GM10266 (cell line): Measurements from ENCODE around the gene PDCD1LG2.

Experiments used
- DNase-seq: peaks from one replicate; pipeline ENCODE4 v3.0.0; 2012; ENCODE audit errors: extremely low spot score
- TF ChIP-seq, protein P1 (sequence below): IDR thresholded peaks from 2 replicates; pipeline ENCODE4 v1.5.1; 2012; ENCODE audit warnings: mild to moderate bottlenecking, low read depth; ENCODE audit not compliant: control insufficient read depth, insufficient read depth; ENCODE audit errors: missing control alignments

The PDCD1LG2 gene

DNA sequence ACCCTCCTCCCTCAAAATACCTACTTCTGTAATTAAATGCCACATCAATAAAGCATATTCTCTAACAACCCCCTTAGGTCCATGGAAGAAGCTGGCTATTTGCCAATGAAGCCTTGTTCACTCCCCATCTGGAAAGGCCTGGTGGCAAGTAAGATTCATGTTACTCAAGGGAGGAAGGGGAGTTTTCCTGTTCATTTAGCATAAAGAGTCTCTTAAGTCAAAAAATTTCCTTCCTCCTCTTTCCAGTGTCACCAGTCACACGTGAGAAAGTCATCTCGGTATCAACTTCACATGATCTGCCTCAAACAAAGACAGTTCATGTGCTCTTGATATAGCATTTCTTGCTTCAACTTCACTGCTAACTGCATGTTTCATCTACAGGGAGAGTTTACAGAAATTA is 85.8 kb downstream of the PDCD1LG2 start:
- DNase-seq = no peak
- TF ChIP-seq, protein P1, sequence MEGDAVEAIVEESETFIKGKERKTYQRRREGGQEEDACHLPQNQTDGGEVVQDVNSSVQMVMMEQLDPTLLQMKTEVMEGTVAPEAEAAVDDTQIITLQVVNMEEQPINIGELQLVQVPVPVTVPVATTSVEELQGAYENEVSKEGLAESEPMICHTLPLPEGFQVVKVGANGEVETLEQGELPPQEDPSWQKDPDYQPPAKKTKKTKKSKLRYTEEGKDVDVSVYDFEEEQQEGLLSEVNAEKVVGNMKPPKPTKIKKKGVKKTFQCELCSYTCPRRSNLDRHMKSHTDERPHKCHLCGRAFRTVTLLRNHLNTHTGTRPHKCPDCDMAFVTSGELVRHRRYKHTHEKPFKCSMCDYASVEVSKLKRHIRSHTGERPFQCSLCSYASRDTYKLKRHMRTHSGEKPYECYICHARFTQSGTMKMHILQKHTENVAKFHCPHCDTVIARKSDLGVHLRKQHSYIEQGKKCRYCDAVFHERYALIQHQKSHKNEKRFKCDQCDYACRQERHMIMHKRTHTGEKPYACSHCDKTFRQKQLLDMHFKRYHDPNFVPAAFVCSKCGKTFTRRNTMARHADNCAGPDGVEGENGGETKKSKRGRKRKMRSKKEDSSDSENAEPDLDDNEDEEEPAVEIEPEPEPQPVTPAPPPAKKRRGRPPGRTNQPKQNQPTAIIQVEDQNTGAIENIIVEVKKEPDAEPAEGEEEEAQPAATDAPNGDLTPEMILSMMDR = no peak

DNA sequence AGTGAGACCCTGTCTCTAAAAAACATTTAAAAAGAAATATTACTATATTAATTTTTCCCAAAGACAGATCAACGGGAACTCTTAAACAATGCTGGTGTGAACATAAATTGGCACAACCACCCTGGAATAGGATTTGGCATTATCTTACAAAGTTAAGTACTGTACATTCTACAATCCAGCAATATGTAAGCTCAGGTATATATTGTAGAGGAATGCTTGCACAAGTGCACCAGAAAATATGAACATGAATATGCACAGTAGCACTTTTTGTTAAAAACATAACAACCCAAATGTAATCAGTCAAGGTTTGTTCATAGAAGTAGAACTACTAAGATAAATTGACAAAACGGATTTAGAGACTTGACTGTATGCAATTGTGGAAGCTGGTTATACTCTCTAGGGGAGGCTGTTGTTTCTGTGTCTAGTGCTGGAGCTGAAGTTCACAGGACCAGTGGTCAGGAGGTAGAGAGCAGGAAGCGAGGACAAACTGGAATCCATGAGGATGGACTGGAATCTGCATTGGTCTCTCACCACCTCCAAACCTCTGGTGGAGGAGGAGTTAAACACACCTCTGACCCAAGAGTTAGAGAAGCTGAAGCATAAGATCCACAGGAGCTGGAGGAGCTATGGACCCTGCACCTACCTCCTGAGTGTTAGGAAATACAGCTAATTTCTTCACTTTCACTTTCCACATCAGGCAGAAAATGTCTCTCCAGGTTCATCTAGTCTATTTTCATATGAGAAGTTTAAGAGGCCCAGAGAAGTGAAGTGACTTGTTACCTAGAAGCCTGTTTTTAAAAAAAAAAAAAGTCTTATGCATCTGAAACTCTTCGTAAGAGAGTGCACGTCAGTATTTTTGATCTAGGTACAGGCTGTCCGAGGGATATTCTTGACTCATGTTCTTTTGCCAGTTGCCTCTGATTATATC is 98.2 kb downstream of the PDCD1LG2 start:
- TF ChIP-seq, protein P1 = peak; percentile 25
- DNase-seq = no peak

DNA sequence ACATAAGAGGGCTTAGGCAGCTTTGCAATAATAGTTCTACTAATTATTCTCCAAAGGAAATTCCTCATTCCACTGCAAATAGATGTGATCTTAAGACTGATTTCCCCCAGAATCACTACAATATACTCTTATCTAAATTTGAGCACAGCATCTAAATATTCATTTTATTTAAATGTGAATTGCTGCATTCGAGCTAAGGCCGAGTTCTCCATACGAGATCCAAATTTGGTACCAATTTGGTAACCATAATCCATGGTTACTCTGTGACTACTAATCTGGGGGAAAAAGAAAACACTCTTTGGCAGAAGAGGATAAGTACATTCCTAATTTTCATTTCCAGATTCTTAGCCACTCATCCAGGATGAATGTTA is 98.9 kb downstream of the PDCD1LG2 start:
- DNase-seq = no peak
- TF ChIP-seq, protein P1 = no peak

DNA sequence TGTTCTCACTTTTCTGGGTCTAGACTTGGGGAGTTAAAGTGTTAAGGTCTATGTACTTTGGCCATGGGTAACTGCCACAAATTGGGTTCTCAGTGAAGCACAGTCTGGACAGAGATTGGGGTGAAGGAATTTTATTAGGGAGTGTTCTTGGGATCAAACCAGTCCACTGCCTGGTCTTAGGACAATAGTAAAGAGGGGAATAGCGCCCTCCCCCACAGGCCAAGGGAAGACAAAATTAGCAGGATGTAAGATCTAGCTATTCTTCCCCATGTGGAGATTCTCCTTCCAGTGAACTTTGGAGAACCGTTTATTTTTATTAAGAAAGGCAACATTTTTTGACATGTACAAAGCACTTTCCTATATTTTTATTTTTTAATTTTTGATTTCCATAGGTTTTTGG is 100.2 kb downstream of the PDCD1LG2 start:
- TF ChIP-seq, protein P1 = no peak
- no peak for DNase-seq

DNA sequence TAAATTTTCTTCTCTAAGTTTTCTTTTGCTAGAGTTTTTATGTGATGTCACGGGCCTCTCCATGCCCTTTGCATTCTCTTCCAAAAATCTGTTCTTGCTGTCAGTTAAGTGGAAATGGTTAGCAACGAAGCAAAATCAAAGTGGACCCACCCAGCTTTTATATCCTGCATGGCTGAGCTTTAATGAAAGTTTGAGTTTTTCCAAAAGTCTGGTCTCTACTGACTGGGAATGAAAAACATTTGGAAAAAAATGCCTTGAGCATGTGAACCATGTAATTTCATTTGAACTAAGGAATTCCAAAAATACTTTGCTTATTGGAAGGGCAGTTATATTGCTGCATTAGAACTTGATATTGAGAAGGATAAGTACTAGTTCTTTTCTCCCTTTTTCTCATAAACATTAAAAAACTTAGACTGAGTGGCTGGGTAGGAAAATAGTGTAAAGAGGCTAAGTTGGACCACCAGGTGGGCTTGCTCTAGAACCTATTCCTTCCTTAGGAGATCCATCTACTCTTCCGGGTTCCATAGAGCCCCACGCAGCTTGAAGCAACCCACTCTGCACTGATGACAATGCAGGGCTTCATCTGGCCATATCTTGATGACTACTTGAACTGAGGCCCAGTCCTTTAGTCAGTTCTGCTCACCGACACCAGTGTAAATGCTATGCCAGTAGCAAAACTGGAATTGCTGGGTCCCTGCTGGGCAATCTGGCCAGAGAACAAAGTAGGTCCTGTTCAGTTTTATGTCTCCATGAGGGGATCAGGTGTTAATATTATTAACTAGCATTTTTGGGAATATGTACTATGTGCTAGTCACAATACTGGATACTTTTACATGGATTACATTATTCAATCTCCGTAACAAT is 101.2 kb downstream of the PDCD1LG2 start:
- TF ChIP-seq, protein P1 = no peak

DNA sequence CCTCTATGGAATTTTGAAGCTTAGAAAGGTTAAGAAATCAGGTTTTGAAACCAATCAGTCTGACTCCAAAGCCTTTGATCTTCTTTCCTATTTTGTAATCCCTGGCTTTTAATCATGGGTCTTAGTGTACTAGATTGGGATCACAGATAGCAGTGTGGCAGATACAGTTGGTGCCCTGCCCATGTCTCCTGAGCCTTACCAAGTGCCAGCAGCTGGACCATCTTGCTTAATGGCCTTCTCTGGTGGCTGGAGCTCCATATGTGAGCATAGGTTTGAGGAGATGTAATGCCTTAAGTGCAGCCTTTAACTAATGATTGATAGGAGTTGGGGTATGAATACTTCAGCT is 101.8 kb downstream of the PDCD1LG2 start:
- TF ChIP-seq, protein P1 = no peak
- DNase-seq = no peak

More for the DNA sequence above, 101.2 kb downstream of the PDCD1LG2 start:
- no peak for DNase-seq
